Astrocyte (in vitro differentiated cells and primary cell): ENCODE data around the gene CARD9. TPM values are rescaled to one million over a fixed set of nuclear protein-coding genes. Genes with fewer than 3 reads are reported as not detected.
A peak's percentile ranks its signal among the peaks of the same experiment; 100 is the strongest.

Source experiments
- DNase-seq: peaks from one replicate; pipeline ENCODE4 v3.0.0-alpha.2; 2010; ENCODE audit warnings: low read depth
- FAIRE-seq: peaks from 2 replicates; lab custom pipeline; 2011; peaks lifted over from hg19 to GRCh38; lab: Jason Lieb, UNC
- H2AFZ ChIP-seq: 2 replicates; pipeline ENCODE4 v1.6.0; 2012; ENCODE audit warnings: low read depth, low read length, inconsistent platforms
- H3K27ac ChIP-seq: 2 replicates; pipeline ENCODE4 v1.5.1; 2011; ENCODE audit warnings: low read depth, low read length, inconsistent platforms
- H3K27me3 ChIP-seq: 2 replicates; pipeline ENCODE4 v1.6.0; 2011; ENCODE audit warnings: low read length, inconsistent platforms; ENCODE audit not compliant: insufficient read depth
- H3K36me3 ChIP-seq: 2 replicates; pipeline ENCODE4 v1.5.1; 2011; ENCODE audit warnings: low read length, inconsistent platforms; ENCODE audit not compliant: insufficient read depth
- H3K4me1 ChIP-seq: 2 replicates; pipeline ENCODE4 v1.5.1; 2011; ENCODE audit warnings: low read length, inconsistent platforms; ENCODE audit not compliant: insufficient read depth
- H3K4me2 ChIP-seq: 2 replicates; pipeline ENCODE4 v1.6.0; 2012; ENCODE audit warnings: low read length, inconsistent platforms
- H3K4me3 ChIP-seq: 2 replicates; pipeline ENCODE4 v1.5.1; 2011; ENCODE audit warnings: low read depth, mild to moderate bottlenecking, low read length, inconsistent platforms; ENCODE audit not compliant: insufficient read depth
- H3K79me2 ChIP-seq: 2 replicates; pipeline ENCODE4 v1.6.0; 2012; ENCODE audit warnings: mild to moderate bottlenecking, low read length, inconsistent platforms; ENCODE audit not compliant: insufficient read depth
- H3K9ac ChIP-seq: 2 replicates; pipeline ENCODE4 v1.6.0; 2012; ENCODE audit warnings: mild to moderate bottlenecking, low read length, inconsistent platforms
- H3K9me3 ChIP-seq: 2 replicates; pipeline ENCODE4 v1.5.1; 2012; ENCODE audit warnings: low read depth, mild to moderate bottlenecking, low read length, inconsistent platforms; ENCODE audit not compliant: insufficient read depth
- H4K20me1 ChIP-seq: 2 replicates; pipeline ENCODE4 v1.6.0; 2012; ENCODE audit warnings: low read length, inconsistent platforms; ENCODE audit not compliant: insufficient read depth
- H3K27ac Mint-ChIP-seq: one replicate; pipeline ENCODE4 v1.8.0; 2021; ENCODE audit warnings: mild to moderate bottlenecking, mixed read lengths; ENCODE audit not compliant: unreplicated experiment
- H3K27me3 Mint-ChIP-seq: one replicate; pipeline ENCODE4 v1.8.0; 2021; ENCODE audit warnings: low read depth, mixed read lengths; ENCODE audit not compliant: unreplicated experiment
- H3K36me3 Mint-ChIP-seq: one replicate; pipeline ENCODE4 v1.8.0; 2021; ENCODE audit warnings: low read depth, mixed read lengths; ENCODE audit not compliant: unreplicated experiment
- H3K4me1 Mint-ChIP-seq: one replicate; pipeline ENCODE4 v1.8.0; 2021; ENCODE audit warnings: low read depth, mixed read lengths; ENCODE audit not compliant: unreplicated experiment
- H3K4me3 Mint-ChIP-seq: one replicate; pipeline ENCODE4 v1.8.0; 2021; ENCODE audit warnings: mild to moderate bottlenecking, moderate library complexity, mixed read lengths; ENCODE audit not compliant: unreplicated experiment
- H3K9me3 Mint-ChIP-seq: one replicate; pipeline ENCODE4 v1.8.0; 2021; ENCODE audit warnings: mild to moderate bottlenecking, mixed read lengths; ENCODE audit not compliant: unreplicated experiment
- CTCF ChIP-seq: IDR thresholded peaks from 2 replicates; pipeline ENCODE4 v1.5.1; 2011; ENCODE audit warnings: low read depth, mild to moderate bottlenecking, inconsistent platforms, low read length, moderate library complexity; ENCODE audit not compliant: insufficient read depth
- EZH2 ChIP-seq: IDR thresholded peaks from 2 replicates; pipeline ENCODE4 v1.6.1; 2012; ENCODE audit warnings: mild to moderate bottlenecking, low read length, inconsistent platforms; ENCODE audit not compliant: insufficient read depth
- total RNA-seq: library from RNA; stranded (reverse); gene quantifications from 2 replicates; pipeline ENCODE4 v1.2.1, GENCODE V29; 2021

CARD9 gene
- total RNA-seq, 1 donor from 2014 or later = 4.2 TPM

DNA sequence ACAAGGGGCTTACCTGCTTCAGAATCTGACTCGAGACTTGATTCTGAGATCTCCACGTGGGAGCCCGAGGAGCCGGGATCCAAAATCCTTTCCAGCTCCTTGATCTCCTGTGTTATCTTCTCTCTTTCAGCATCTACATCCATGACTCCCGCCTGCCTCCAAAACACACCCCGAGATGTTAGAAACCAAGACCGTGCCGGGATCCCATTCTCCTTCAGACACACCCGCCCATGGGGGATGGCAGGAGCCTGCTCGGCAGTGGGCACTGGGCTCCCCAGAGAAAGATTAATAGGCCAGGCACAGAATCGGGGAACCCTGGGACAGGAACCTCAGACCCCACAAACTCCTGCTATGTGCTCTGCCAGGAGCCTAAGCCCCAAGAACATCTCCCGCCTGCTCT lies 24.8 kb upstream of the CARD9 start:
- peaks cover 35% of the 10 kb centered on the region for H4K20me1 ChIP-seq
- Mint-ChIP-seq H3K4me3 (peak overlapping the region; percentile 96), H3K27ac (peak overlapping the region; percentile 24), H3K4me1 (peaks cover 9% of the 10 kb centered on the region), H3K9me3 (no peaks in the 10 kb centered on the region), H3K36me3 (peaks cover 14% of the 10 kb centered on the region), H3K27me3 (no peaks in the 10 kb centered on the region)
- peaks cover 22% of the 10 kb centered on the region for H3K36me3 ChIP-seq
- DNase-seq = no peak
- H3K4me1 ChIP-seq = peaks cover 15% of the 10 kb centered on the region
- H3K9ac ChIP-seq = peak overlapping the region; percentile 91
- FAIRE-seq = no peak
- H3K79me2 ChIP-seq = peaks cover 40% of the 10 kb centered on the region
- H3K27me3 ChIP-seq = no peaks in the 10 kb centered on the region
- H3K4me2 ChIP-seq = peak overlapping the region; percentile 99
- no peak overlapping the region for H2AFZ ChIP-seq
- no peak overlapping the region for H3K4me3 ChIP-seq
- no peak overlapping the region for H3K27ac ChIP-seq
- TF ChIP-seq EZH2 (no peak), CTCF (no peak)
- no peaks in the 10 kb centered on the region for H3K9me3 ChIP-seq

- H3K4me3 Mint-ChIP-seq = no peak overlapping the region
- no peaks in the 10 kb centered on the region for H3K9me3 Mint-ChIP-seq
- peaks cover 9% of the 10 kb centered on the region for H3K4me1 Mint-ChIP-seq
- H3K4me1 ChIP-seq = peaks cover 15% of the 10 kb centered on the region
- H4K20me1 ChIP-seq = peaks cover 38% of the 10 kb centered on the region
- H3K4me2 ChIP-seq = no peak overlapping the region
- peaks cover 14% of the 10 kb centered on the region for H3K36me3 Mint-ChIP-seq
- H3K79me2 ChIP-seq = peaks cover 40% of the 10 kb centered on the region
- H3K27ac Mint-ChIP-seq = no peak overlapping the region
- peaks cover 22% of the 10 kb centered on the region for H3K36me3 ChIP-seq
- no peak overlapping the region for H2AFZ ChIP-seq
- no peak overlapping the region for H3K9ac ChIP-seq
- no peaks in the 10 kb centered on the region for H3K27me3 ChIP-seq
- H3K9me3 ChIP-seq = no peaks in the 10 kb centered on the region
- H3K27ac ChIP-seq = no peak overlapping the region
- no peak for DNase-seq
- H3K27me3 Mint-ChIP-seq = no peaks in the 10 kb centered on the region
- H3K4me3 ChIP-seq = no peak overlapping the region
- TF ChIP-seq EZH2 = no peak
- TF ChIP-seq CTCF = no peak
- FAIRE-seq = no peak
Measured at GRCh38 chr9:136397643-136398042, 24.2 kb upstream of the CARD9 start.

GRCh38 chr9:136396219-136396515 lies 22.7 kb upstream of the CARD9 start:
- peaks cover 15% of the 10 kb centered on the region for H3K4me1 ChIP-seq
- H3K27me3 ChIP-seq = no peaks in the 10 kb centered on the region
- peaks cover 25% of the 10 kb centered on the region for H3K36me3 ChIP-seq
- Mint-ChIP-seq H3K36me3 (peaks cover 17% of the 10 kb centered on the region), H3K4me1 (peaks cover 9% of the 10 kb centered on the region), H3K27ac (no peak overlapping the region), H3K27me3 (no peaks in the 10 kb centered on the region), H3K9me3 (no peaks in the 10 kb centered on the region), H3K4me3 (no peak overlapping the region)
- no peak overlapping the region for H3K4me3 ChIP-seq
- H3K27ac ChIP-seq = no peak overlapping the region
- no peak overlapping the region for H2AFZ ChIP-seq
- peaks cover 40% of the 10 kb centered on the region for H3K79me2 ChIP-seq
- TF ChIP-seq EZH2 (no peak), CTCF (no peak)
- FAIRE-seq = no peak
- no peak overlapping the region for H3K9ac ChIP-seq
- H3K4me2 ChIP-seq = no peak overlapping the region
- peaks cover 47% of the 10 kb centered on the region for H4K20me1 ChIP-seq
- no peak for DNase-seq
- H3K9me3 ChIP-seq = no peaks in the 10 kb centered on the region
